Measurements from ENCODE around the gene CCNF.

DNA sequence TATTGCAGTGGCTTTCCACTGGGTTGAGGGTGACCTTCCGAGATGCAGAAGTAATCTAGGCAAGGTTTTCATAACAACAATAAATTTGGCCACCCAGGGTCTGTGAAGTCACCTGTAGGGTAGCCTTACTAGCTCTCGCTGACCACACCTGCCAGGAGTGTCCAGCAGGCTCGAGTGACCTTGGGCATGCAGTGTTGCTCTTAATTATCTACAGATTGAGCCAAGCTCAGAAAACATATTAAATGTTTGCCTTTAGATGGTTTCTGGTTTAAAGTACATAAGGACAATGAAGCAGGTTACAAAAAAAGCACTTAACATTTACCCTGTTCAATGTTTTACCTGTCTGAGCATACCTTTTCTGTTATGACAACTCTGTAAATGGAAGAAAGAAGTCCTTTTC is 47.5 kb downstream of the CCNF start:
- TF ChIP-seq POLR2A (IDR thresholded peaks at IDR 0.05) (no peak), EP300 (IDR thresholded peaks at IDR 0.05) (no peak)
- TF ChIP-seq, protein P1, sequence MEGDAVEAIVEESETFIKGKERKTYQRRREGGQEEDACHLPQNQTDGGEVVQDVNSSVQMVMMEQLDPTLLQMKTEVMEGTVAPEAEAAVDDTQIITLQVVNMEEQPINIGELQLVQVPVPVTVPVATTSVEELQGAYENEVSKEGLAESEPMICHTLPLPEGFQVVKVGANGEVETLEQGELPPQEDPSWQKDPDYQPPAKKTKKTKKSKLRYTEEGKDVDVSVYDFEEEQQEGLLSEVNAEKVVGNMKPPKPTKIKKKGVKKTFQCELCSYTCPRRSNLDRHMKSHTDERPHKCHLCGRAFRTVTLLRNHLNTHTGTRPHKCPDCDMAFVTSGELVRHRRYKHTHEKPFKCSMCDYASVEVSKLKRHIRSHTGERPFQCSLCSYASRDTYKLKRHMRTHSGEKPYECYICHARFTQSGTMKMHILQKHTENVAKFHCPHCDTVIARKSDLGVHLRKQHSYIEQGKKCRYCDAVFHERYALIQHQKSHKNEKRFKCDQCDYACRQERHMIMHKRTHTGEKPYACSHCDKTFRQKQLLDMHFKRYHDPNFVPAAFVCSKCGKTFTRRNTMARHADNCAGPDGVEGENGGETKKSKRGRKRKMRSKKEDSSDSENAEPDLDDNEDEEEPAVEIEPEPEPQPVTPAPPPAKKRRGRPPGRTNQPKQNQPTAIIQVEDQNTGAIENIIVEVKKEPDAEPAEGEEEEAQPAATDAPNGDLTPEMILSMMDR (IDR thresholded peaks at IDR 0.05), result no peak

All from ovary (tissue), 3 donors.